NCI-H345 treated with DMSO at 0.1 percent for 48 hours (cell line): ENCODE results near the gene THAP3.
A peak's percentile ranks its signal among the peaks of the same experiment; 100 is the strongest.

Experiments
- DNase-seq: peaks from one replicate; lab custom pipeline; 2025; ENCODE audit not compliant: unreplicated experiment; lab: John Stamatoyannopoulos, UW

The THAP3 gene

GRCh38 chr1:6624710-6625583 is at the start of gene THAP3:
TSS of gene THAP3 (plus strand) at chr1:6624868. CDS start at chr1:6625219, 351 bp downstream.
- DNase-seq: peak; percentile 61

GRCh38 chr1:6577831-6578525 is 46.7 kb upstream of the THAP3 start:
- DNase-seq: no peak

GRCh38 chr1:6578624-6579373 is 45.9 kb upstream of the THAP3 start:
- no peak for DNase-seq

- DNase-seq: peak; percentile 94
These were observed 45.1 kb upstream of the THAP3 start, which contains the start of gene ZBTB48 for GRCh38 chr1:6579374-6580118. TSS of gene ZBTB48 (plus strand) at chr1:6579994. CDS start at chr1:6580610, 616 bp downstream.

- no peak for DNase-seq
These were observed 44.5 kb upstream of the THAP3 start for GRCh38 chr1:6580119-6580592.

- DNase-seq: no peak
These were observed 43.9 kb upstream of the THAP3 start for GRCh38 chr1:6580593-6581409.

- no peak for DNase-seq
These were observed 42.9 kb upstream of the THAP3 start for GRCh38 chr1:6581561-6582305.

- DNase-seq: no peak
These were observed 42.3 kb upstream of the THAP3 start for GRCh38 chr1:6582370-6582769.

- no peak for DNase-seq
These were observed 40.3 kb upstream of the THAP3 start for GRCh38 chr1:6584126-6585080.

GRCh38 chr1:6585081-6585722 is 39.5 kb upstream of the THAP3 start:
- no peak for DNase-seq

- no peak for DNase-seq
These were observed 38.8 kb upstream of the THAP3 start for GRCh38 chr1:6585841-6586240.

- no peak for DNase-seq
These were observed 38.3 kb upstream of the THAP3 start for GRCh38 chr1:6586404-6586816.

- no peak for DNase-seq
These were observed 37.2 kb upstream of the THAP3 start for GRCh38 chr1:6587261-6588005.

- DNase-seq: no peak
These were observed 36.4 kb upstream of the THAP3 start for GRCh38 chr1:6588128-6588892.

GRCh38 chr1:6588893-6589520 is 35.7 kb upstream of the THAP3 start:
- no peak for DNase-seq
